GM06990 (cell line): ENCODE measurements around the gene AK3.

ENCODE experiments used
- DNase-seq: peaks from one replicate; pipeline ENCODE4 v3.0.0-alpha.2; 2011; ENCODE audit not compliant: insufficient read length; ENCODE audit errors: extremely low read depth
- H3K27me3 ChIP-seq: replicated peaks from 2 replicates; pipeline ENCODE4 v1.6.0; 2011; ENCODE audit warnings: low read length; ENCODE audit not compliant: control insufficient read depth, insufficient read depth
- H3K36me3 ChIP-seq: 2 replicates; pipeline ENCODE4 v1.5.1; 2011; ENCODE audit warnings: low read length; ENCODE audit not compliant: control insufficient read depth, insufficient read depth
- H3K4me3 ChIP-seq: replicated peaks from 2 replicates; pipeline ENCODE4 v1.5.1; 2011; ENCODE audit warnings: low read depth, mild to moderate bottlenecking, control low read depth, low read length
- CTCF ChIP-seq: IDR thresholded peaks from 2 replicates; pipeline ENCODE4 v1.5.1; 2011; ENCODE audit warnings: low read length, control low read depth, mild to moderate bottlenecking, inconsistent platforms; ENCODE audit not compliant: insufficient read depth, poor library complexity, severe bottlenecking

The AK3 gene

GRCh38 chr9:4709380-4709779 lies 31.6 kb downstream of the AK3 start:
- no peaks in the 10 kb centered on the region for H3K27me3 ChIP-seq
- TF ChIP-seq CTCF = no peak
- peaks cover 2% of the 10 kb centered on the region; the same call in 1 of the 2 replicates for H3K36me3 ChIP-seq
- H3K4me3 ChIP-seq = no peak overlapping the region
- DNase-seq = no peak

GRCh38 chr9:4706971-4707622 lies 33.9 kb downstream of the AK3 start:
- DNase-seq = no peak
- peaks cover 2% of the 10 kb centered on the region; the same call in 1 of the 2 replicates for H3K36me3 ChIP-seq
- H3K27me3 ChIP-seq = no peaks in the 10 kb centered on the region
- H3K4me3 ChIP-seq = no peak overlapping the region
- TF ChIP-seq CTCF = no peak

- no peak for DNase-seq
- Histone ChIP-seq H3K27me3 (no peaks in the 10 kb centered on the region), H3K4me3 (no peak overlapping the region), H3K36me3 (peaks cover 2% of the 10 kb centered on the region; the same call in 1 of the 2 replicates)
- TF ChIP-seq CTCF = no peak
These were observed 35.0 kb downstream of the AK3 start for GRCh38 chr9:4706021-4706420.

- TF ChIP-seq CTCF = no peak
- H3K27me3 ChIP-seq = no peaks in the 10 kb centered on the region
- no peak for DNase-seq
- no peaks in the 10 kb centered on the region; the same call in 1 of the 2 replicates for H3K36me3 ChIP-seq
- H3K4me3 ChIP-seq = no peak overlapping the region
These were observed 36.9 kb downstream of the AK3 start for GRCh38 chr9:4704129-4704528.

GRCh38 chr9:4701526-4701925 lies 39.5 kb downstream of the AK3 start:
- no peak for DNase-seq
- H3K36me3 ChIP-seq = no peaks in the 10 kb centered on the region
- H3K4me3 ChIP-seq = no peak overlapping the region
- no peaks in the 10 kb centered on the region for H3K27me3 ChIP-seq
- TF ChIP-seq CTCF = no peak

GRCh38 chr9:4700932-4701331 lies 40.1 kb downstream of the AK3 start:
- Histone ChIP-seq H3K36me3 (no peaks in the 10 kb centered on the region), H3K27me3 (no peaks in the 10 kb centered on the region), H3K4me3 (no peak overlapping the region)
- DNase-seq = no peak
- TF ChIP-seq CTCF = no peak
